ENCODE results near the gene FUBP3. TPM values are rescaled to one million over a fixed set of nuclear protein-coding genes. Genes with fewer than 3 reads are reported as not detected.

Gene FUBP3
- total RNA-seq, 1 donor from 2014 or later = 52.3 TPM

DNA sequence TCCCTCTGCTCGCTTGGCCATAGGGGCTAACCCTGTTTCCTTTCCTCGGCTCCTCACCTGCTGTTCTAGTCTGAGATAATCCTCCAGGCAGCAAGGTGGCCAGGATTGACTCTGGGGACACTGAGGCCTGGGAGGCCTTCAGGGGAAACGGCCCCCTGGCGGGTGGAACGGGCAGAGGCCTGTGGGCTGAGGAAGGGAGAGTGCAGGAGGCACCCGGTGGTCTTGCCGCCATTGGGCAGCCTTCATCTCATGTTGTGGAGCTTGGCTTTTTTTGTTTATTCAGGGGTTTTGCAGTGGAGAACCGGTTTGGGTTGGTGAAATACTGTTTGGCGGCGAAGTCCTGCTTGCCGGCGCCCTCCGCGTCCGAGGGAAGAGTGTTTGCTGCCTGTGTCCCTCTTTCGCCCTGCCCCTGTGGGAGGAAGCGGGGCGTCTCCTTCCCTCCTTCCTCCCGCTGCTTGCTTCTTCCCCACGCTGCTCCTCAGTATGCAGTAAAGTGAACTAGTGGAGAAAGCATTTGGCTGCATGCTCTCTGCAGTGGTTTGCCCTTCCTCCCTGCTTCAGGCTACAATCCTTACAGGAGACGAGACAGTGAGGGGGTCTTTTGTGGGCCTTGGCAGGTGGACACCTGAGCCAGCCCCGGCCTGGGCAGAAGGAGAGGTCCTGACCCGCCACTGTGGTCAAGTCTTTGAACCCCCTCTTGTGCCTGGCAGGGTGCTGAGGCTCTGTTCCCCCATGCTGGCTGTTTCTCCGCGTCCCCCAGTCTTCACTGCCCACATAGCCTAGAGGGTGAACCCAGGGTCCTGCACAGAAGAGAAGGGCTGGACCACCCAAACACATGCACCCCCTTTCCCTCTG, 54.2 kb downstream of the FUBP3 start:
- intact Hi-C loops (cut with micrococcal nuclease) = no loop called here

DNA sequence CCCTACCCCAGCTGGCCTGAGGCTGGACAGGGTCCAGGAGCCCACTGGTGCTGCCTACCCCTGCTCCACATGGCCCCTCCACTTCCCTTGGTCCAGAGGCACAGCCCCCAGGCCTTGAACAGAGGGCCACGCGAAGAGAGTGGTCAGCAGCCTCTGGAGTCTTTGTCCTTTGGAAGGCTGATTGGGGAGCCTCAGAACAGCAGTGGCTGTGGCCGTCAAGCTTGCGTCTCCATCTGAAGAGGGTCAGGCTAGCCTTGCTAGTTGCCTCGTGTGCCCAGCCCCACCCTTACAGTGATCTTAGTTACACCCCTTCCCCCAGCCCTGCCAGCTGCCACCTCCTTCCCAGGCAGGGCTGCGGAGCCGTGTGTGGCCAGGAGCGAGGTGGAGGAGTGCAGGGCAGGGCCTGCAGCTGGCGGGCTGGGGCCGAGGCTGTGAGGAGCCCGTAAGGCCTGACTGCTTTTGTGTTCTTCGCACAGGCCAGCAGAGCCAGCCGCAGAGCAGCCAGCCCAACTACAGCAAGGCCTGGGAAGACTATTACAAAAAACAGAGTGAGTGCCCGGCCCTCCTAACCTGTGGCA, 54.9 kb downstream of the FUBP3 start:
- intact Hi-C loops (cut with micrococcal nuclease) = no loop called here

DNA sequence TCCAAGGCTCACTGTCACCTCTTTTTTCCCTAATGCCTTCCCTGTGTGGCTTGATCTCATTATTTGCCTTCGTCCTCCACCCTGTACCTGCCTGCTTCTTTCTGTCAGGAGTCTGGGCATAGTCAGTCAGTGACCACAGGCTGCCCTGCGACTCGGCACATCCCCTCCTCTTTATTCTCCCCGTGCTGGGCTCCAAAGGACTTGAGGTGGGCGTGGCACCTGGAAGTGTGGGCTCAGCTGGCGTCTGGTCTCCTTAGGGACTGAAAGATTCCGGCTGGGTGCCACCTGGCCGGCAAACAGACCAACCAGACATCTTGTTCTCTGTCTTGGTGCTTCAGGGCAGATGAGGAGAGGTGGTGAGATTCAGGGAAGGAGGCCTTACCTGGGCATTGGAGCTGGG, 55.4 kb downstream of the FUBP3 start:
- intact Hi-C loops (cut with micrococcal nuclease) = no loop called here

DNA sequence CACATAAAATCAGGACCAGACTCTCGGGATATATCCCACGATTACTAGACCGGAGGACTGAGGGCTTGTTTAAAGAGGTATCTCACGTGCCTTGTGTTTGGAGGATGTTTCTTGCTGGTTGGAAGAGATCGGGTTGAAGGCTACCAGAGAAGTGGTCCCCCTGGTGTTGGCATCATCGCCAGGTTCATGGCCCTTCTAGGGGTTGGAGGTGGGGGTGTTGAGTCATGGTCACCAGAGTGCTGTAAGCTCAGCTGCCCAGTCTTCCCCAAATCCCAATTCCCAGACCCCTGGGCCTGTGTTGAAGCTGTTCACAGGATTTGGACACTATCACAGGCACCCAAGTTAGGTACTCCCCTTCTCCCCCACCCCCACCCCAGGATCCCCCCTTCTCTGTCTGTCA, 55.9 kb downstream of the FUBP3 start:
- intact Hi-C loops (cut with micrococcal nuclease) = no loop called here

DNA sequence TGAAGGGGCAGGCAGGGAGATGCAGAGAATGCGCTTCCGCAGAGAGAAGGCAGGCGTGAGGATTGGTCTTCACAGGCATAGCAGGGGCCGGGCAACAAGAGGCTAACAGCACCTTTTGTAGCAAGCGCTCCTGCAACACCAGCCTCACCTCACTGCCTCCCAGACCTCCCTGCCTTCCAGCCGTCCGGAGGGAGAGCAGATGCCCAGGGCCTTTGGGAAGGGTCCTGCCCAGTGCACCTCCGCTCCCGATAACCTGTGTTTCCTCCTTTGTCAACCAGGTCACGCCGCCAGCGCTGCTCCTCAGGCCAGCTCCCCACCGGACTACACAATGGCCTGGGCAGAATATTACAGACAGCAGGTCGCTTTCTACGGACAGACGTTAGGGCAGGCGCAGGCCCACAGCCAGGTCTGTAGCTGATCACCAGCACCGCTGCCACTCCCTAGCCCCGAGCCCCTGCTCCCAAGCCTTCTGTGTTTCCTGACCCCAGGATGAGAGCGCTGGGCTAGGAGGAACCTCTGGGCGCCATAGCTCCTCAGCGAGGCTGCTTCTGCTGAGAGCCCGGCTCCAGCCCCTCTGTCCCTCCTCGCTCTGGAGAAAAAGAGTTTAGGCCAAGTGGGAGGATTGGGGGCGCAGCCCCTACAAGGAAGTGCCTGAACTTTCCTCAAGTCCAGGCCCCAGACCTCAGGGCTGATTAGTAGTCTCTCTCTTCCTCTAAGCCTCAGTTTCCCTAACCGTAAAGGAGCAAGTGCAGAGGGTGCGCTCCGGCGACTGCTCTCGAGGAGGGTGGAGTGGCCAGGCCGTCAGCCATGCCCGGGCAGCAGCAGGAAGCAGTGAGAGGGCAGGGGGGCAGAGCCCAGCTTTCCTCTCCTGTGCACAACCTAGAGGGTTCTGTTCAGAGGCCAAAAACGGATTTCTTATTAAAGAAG, 56.6 kb downstream of the FUBP3 start:
- intact Hi-C loops (cut with micrococcal nuclease) = no loop called here

DNA sequence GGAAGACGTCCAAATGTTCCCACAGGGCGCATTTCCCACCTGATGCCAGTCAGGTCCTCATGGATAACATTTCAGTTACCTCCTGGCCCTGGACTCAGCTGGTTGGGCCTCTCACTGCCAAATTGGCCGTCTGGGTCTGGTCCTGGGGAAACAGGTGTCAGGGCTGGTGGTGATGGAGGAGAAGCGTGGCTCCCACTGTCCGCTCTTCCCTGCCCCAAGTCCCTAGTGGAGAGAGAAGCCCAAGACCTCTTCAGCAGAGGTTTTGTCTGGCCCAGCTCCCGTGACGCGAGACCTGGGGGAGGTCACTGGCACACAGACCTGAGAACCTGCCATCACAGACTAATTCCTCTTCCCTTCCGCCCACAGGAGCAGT, 57.3 kb downstream of the FUBP3 start:
- intact Hi-C loops (cut with micrococcal nuclease) = no loop called here

DNA sequence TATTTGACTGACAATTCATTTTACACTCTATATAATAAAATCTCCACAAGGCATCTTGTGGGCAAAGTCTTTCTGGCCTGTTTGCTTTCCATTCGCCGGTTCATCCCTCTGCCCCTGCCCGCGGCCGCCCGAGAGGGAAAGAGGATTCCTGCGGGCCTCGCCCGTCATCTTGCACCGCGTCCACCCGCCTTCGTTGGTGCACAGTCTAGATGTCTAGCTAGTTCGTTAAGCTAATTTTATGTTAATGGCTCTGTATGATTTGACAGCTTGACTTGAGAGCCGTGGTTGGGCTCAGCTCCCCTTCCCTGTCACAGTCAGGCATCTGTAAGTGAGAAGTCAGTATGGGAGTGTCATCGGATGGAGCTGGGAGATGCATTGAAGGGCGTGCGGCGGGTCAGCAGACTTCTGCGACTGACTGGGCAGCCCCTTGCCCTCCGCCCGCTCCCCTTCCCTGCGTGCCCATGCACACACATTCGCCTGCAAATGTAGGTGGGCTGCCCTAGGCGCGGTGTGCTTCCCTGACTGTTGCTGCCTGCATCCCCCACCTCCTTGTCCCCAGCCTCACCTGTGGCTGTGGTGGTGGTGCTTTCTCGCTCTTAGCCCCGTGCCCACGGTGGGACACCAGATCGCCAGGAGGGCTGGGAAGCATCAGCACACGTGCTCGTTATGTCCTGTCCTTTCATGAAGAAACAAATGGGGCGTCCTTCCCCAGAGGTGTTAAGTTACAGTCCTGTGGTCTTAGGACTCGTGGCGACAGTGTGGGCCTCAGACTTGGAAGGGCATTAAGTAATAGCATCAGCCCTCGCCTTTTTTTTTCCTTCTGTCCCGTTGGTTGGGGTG, 59.1 kb downstream of the FUBP3 start:
- intact Hi-C loops (cut with micrococcal nuclease) = no loop called here

DNA sequence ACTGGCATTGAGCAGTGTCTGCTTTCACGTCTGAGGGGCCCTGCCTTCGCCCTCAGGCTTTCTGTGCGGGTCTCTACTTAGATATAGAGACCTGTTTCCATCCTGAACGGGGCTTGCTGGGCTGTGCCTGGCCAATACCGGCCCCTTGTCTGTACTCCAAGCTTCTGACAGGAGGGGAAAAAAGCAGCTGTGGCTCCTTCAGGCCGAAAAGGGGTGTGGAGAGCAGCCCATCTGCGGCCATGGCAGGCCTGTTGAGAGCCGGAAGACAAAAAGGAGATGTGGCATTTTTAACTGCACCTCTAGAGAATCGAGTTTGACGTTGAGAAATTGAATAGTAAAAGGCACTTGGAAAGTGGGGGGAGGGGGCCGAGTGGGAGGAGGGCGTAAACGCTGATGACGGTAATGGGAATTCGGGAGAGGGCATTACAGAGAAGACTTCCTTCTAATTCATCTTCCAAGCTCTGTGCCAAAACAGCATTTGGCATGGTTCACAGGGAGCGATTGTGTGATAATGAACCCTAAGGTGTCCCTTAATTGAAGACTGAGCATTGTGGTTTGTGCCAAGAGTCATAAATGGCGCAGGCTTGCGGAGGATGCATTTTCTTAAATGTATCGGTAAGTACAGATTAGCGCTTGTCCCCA, 59.9 kb downstream of the FUBP3 start:
- intact Hi-C loops (cut with micrococcal nuclease) = no loop called here

DNA sequence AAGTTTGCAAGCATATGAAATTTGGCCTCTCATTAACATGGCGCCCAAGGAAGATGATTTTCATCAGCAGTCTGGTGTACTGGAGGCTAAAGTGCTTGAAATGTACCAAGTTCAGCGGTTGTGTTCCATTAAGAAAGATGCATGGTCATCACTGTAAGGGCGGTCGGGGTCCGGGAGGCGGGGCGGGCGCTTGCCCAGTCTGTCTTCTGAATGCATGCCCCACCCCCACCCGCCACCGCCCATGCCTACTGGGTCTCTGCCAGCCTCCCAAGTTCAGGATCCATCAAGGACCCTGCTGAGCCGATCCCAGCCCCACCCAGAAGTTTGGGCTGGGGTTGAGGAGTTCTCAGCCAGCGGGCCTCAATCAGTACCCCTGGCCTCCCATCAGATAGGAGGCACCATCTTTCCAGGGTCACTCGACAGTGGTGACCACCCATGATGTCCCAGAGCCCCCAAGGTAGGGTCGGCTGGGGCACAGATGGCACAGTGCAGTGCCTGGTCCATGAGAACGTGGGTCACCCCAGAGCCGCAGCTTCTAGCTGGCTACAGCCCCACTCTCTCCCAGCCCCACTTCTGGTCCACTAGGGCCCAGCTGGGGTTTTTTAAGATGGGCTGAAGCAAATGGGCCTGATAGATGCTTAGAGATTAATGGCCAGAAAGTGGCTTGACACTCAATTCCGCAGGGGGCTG, 60.6 kb downstream of the FUBP3 start:
- intact Hi-C loops (cut with micrococcal nuclease) = no loop called here

DNA sequence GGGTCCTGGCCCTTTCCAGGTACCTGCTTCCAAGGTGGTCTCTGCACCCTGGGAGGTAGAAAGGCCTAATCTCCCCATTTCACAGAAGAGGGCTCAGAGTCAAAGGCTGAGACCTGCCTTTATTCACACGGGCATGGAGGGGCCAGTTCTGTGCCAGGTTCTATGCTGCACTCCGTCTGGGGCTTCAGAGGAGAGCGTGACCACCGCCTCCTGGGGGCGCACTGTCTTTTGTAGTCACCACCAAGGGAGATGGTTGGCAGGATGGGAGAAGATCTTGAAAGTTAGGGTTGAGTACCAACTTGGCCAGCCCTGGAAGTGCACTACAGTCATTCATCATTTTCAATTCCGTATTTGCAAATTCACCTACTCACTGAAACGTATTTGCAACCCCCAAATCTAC, 61.3 kb downstream of the FUBP3 start:
- intact Hi-C loops (cut with micrococcal nuclease) = no loop called here

DNA sequence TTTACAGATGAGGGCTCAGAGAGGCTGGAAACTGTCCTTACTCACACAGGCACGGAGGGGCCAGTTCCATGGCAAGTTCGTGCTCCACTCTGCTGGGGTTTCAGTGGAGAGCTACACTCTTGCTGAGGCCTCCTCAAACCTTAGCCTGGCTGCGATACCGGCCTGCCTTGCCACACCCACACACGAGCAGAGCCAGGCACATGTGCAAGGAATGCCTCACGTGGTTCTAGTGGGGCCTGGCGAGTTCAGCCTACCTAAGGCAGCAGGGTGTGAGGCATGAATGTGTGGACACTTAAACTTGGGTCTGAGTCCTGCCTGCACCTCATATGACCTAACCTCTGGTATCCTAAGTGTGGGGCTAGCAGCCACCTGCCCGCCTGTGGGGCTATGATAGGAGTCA, 63.5 kb downstream of the FUBP3 start:
- intact Hi-C loops (cut with micrococcal nuclease) = no loop called here

DNA sequence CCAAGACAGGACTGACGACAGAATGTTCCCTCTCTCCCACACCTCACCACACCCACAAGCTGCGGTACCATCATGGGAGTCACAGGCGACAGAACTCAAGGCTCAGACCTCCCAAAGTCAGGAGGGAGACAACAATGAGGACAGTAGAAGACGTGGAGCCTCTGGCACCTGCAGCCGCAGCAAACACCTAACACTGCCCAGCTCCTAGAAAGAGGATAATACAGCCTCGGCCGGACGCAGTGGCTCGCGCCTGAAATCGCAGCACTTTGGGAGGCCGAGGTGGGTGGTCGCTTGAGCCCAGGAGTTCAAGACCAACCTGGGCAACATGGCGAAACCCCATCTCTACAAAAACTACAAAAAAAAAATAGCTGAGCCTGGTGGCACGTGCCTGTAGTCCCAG, 71.8 kb downstream of the FUBP3 start:
- intact Hi-C loops (cut with micrococcal nuclease) = no loop called here

DNA sequence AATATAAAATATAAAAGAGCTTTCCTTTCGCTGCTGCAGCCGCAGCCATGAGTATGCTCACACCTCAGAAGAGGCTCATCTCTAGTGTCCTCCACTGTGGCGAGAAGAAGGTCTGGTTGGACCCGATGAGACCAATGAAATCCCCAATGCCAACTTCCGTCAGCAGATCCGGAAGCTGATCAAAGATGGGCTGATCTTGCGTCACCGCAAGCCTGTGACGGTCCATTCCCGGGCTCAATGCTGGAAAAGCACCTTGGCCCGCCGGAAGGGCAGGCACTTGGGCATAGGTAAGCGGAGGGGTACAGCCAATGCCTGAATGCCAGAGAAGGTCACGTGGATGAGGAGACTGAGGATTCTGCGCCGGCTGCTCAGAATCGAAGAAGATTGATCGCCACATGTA, 72.4 kb downstream of the FUBP3 start:
- intact Hi-C loops (cut with micrococcal nuclease) = no loop called here

DNA sequence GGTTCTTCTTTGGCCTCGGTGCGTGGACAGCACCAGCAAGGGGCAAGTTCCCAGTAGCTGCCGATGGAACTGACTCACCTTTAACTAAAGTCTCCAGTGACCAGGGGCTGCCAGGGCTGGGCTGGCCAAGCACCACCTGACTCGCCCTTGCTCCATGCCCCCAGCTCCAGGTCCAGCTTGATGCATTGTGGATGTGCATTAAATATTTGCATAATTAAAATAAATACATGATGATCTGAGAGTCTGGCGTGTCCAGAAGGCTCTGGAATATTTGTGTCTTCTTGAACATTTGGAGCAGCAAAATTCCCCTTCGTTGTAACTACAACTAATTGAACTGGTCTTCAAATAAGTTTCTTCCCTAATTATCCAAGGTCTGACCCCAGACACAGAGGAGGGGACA, 75.5 kb downstream of the FUBP3 start:
- intact Hi-C loops (cut with micrococcal nuclease) = no loop called here

DNA sequence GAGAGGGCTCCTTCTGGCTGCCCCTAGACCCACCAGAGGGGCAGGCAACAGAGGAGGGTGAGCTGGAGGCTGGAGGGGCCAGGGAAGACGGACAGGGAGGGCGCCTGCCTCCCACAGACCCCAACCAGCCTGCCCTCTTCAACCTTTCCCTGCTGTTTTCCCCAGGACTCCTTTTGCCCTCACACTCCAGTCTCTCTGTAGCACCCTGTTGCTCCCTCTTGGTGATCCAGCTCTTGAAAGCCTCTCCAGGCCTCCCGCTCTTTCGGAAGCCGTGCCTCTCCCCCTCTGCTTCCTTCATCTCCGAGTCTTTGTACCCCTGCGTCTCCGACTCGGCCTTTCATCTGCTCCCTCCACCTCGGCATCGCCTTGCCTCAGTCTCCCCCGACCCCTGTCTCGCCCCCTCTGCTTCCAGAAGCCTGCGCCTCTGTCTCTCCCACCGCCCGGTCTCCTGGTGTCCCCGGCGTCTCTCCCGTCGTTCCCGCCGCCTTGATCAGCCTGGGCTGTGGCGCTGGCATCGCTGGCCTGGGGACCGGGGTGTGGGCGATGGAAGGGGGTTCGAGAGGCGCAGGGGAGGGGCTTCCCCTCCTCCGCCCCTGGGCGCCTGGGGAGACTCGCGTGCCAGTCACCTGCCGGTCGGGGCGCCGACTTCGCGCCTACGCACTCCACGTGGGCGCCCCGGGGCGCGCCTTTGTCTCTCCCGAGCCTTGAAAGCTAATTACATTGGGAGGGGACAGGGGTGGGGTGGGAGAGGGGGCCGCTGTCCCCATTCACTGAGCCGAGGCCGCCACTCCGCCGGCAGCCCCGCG, 79.7 kb downstream of the FUBP3 start:
- intact Hi-C loops (cut with micrococcal nuclease) = no loop called here

DNA sequence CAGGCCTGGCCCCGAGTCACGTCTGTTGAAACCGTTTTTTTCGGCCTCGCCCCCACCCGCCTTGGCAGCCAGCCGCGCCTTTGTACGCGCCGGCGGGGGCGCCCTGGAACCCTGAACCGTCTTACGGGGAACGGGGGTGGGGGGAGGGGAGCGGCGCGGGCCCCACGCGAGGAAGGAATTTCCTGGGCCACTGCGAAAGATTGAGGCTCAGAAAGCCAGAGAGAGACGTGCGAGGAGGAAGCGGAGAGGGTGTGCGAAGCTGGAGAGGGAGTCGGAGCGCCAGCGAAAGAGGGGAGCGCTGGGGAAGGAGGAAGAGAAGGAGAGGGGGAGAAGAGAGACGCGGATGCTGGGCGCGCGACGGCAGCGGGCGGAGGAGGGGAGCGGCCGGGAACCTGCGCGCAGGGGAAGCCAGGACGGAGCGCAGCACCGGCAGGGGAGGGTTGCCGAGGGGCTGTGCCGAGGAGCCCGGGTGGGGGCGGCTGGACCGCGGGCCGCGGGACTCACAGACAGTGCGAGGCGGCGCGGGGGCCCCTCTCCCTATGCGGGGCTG, 80.4 kb downstream of the FUBP3 start:
- intact Hi-C loops (cut with micrococcal nuclease) = no loop called here

DNA sequence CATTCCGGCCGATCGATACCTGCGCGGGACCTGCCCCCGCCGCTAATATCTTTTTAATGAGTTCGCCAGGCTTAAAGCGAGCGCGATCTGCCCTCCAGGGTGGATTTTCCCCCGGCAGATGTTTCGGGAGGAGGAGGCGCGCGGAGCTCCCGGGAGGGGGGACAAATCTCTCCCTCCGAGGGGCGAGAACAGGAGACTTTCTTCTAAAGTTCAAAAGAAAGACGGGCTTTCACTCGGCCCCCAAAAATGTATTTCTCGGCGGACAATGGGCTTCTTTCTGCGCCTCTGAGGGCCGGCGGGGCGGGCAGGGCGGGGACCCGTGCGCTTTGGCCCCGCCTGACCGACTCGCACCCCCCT, 80.9 kb downstream of the FUBP3 start:
- intact Hi-C loops (cut with micrococcal nuclease) = no loop called here

DNA sequence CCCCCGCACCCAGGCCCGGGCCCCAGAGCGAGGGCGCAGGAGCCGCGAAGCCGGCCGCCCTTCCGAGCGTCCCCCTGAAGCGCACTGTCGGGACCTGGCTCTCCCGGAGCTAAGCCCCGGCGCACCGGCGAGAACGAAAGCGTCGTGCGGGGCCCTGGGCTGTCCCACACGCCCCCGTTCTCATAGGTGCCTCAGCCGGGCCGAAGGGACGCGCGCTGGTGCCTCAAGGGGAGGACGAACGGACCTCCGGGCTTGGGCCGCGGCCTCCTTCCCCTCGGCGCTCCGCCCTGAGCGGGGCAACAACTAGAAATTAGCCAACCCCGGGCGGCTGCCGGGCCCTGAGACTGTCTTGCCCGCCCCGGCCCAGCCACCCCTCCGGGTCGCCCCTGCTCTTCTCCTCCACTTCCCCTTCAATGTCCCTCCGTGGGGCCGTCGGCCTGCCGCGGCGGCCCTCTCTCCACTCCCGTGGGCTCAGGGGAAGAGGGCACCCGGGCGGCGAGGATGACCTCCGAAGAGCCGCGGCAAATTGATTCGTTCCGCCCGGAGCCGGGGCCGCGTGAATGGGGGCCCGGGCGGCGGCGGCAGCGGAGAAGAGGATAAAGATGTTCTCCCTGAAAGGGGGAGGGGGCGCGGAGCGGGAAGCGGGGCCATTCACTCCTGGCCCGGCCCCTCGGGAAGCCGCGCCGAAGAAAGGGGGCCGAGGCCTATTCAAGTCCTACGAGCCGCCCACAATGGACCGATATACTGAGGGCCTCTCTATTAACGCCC, 81.5 kb downstream of the FUBP3 start:
- intact Hi-C loops (cut with micrococcal nuclease) = no loop called here

Measured in T-helper 1 cell treated with Interleukin-12 subunit alpha and Interleukin-12 subunit beta and Interleukin-4 antibody, amounts not matched to agents 30 ng/mL and 1 ng/mL, for 36 hours (primary cell).